Measurements from ENCODE around the gene NPEPL1.
"Not testable (repeated sequence)": the region's sequence is repeated elsewhere in the genome, so short reads cannot be mapped to it uniquely, and the experiment has no call there.

NPEPL1 gene, protein sequence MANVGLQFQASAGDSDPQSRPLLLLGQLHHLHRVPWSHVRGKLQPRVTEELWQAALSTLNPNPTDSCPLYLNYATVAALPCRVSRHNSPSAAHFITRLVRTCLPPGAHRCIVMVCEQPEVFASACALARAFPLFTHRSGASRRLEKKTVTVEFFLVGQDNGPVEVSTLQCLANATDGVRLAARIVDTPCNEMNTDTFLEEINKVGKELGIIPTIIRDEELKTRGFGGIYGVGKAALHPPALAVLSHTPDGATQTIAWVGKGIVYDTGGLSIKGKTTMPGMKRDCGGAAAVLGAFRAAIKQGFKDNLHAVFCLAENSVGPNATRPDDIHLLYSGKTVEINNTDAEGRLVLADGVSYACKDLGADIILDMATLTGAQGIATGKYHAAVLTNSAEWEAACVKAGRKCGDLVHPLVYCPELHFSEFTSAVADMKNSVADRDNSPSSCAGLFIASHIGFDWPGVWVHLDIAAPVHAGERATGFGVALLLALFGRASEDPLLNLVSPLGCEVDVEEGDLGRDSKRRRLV

DNA sequence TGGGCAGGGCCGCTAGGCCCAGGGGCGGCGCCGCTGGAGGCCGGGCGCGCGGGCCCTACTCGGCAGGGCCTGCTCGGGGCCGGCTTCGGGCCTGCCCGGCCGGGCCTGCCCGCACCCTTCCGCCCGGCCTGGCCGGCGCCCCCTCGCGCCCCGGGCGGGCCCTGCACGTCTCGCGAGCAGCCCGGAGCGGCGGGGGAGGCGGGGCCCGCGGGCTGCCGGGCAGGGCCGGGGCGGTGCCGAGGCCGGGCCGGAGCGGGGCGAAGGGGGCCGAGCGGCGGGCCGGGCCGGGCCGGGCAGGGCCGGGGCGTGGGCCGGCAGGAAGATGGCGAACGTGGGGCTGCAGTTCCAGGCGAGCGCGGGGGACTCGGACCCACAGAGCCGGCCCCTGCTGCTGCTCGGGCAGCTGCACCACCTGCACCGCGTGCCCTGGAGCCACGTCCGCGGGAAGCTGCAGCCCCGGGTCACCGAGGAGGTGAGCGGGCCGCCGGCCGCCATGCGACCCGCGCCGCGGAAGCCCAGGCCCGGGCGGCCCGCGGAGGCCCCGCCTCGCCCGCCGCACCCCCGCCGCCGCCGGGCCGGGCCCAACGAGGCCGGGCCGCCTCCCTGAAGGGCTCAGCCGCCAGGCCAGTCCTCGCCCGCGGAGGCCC, at the start of gene NPEPL1:
Gene NPEPL1 (plus strand): TSS at position 222 of the 647 bp plus-strand sequence. CDS start 101 bp downstream, at position 323.
- in situ Hi-C loops (cut with HindIII; ENCODE audit: low sequenced_read_pairs) = no loop called here

DNA sequence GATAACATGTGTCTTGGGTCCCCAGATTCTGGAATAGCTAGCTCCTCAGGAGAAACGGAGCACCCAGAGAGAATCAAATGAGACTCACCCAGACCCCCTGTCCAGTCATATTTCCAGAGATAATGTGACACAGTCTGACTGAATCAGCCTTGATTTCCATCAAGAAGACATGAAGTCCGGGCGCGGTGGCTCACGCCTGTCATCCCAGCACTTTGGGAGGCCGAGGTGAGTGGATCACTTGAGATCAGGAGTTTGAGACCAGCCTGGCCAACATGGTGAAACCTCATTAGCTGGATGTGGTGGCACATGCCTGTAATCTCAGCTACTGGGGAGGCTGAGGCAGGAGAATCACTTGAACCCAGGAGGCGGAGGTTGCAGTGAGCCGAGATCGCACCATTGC, 49.7 kb upstream of the NPEPL1 start:
- in situ Hi-C loops (cut with HindIII; ENCODE audit: low sequenced_read_pairs) = not testable (repeated sequence)

DNA sequence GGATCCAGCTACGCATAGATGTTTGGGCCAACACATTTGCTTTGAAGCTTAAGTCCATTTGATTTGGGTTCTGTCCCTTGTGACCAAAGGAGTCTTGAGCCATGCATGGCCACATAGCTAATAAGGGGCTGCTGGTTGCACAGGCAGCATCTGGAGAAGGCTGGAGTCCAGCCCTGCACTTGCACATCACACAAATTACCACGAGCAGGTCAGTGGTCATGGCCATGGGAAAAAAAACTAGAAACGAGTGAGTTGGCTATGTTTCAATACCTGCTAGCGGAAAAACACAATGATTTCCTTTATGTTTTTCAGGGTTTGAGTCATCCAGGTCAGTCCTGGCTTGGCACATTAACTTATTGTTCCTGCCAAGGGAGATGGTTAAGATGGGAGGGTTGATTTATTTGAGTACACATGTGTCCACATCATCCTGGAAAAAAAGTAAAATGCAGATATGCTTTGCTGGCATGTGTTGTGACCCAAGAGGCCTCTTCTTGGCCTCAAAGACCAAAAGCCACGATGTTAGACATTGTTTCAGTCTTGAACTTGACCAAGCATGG, 47.1 kb upstream of the NPEPL1 start:
- in situ Hi-C loops (cut with HindIII; ENCODE audit: low sequenced_read_pairs) = no loop called here

DNA sequence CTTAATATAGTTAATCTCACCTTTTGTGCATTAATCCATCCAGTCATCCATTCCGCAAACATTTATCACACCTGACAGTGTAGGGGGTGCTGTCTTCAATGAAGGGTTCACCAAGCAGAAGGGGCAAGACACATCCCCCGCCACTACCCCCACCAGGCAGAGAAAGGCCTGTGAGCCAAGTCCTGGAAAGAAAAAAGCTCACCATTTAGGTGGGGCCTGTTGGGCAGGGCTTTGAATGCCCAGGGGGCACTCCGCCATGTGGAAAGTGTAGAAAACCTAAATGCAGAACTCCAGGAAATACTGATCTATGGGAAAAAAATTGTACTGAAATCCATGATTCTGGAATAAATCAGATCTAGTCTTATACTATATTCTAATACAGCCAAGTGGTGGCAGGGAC, 46.3 kb upstream of the NPEPL1 start:
- in situ Hi-C loops (cut with HindIII; ENCODE audit: low sequenced_read_pairs) = no loop called here

DNA sequence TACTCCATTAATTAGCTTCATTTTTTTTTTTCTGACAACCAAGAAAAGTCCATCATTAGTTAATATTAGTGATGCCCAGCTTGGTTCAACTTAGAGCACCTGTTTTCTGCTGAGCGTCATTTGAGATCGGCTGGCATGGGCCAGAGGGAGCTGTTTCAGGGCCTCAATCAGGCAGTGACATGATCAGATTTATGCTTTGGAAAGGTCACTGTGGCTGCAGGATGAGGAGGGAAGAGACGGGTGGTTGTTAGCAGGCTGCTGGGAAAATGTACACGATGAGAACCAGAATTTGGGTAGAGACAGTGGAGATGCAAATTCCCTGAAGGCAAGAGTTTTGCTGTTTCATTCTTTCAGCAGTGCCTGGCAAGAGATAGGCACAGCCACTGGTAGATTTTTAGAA, 45.9 kb upstream of the NPEPL1 start:
- in situ Hi-C loops (cut with HindIII; ENCODE audit: low sequenced_read_pairs) = no loop called here

DNA sequence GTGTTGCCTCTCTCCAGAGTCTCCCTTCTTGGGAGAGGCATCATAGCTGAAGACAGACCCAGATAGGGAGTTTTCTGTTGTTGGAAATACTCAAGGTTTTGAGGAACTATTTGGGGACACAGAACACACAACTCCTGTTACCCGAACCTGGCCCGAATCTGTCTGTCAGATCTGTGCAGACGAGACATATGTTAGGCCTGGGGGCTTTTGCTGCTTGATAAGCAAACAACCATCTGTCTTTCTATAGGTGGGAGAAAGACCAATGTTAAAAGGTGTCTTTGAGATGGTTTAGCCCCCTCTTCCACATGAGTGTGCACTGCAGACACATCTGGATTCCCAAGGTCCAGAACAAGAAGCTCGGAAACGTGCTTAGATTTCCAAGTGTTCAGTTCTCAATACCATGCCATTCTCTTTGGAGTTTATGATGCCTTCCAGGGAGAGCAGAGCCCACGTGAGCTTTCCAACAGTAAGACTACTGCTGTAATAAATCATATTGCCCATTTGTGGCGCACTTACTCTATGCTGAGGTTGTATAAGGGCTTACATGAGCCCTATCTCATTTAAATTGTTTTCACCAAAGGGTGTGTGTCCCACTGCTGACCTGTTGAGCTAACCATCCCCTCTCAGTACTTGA, 45.3 kb upstream of the NPEPL1 start:
- in situ Hi-C loops (cut with HindIII; ENCODE audit: low sequenced_read_pairs) = no loop called here

DNA sequence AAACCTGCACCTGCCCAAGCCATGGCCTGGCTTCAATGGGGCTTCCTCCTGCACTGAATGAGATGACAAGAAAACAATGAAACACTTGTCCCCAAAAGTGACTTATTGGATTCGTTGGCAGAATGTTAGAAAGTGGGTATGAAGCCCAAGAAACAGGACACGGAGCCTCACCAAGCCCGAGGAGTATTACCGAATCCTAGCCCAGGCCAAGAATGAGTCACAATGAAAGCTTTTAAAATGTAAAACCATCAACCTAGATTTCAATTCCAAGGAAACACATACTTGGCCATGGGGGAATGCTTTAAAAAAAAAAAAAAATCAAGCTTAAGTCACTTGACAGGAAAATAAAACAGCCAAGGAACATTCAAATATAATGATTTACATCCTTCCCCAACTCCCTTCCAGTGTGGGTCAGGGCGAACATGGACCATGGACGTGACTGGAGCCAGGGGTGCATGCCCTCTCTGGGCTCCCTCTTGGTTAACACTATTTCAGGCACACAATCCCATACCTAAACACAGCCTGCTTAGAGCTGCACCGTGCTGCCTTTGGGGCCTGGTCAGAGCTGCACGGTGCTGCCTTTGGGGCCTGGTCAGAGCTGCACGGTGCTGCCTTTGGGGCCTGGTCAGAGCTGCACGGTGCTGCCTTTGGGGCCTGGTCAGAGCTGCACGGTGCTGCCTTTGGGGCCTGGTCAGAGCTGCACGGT, 44.7 kb upstream of the NPEPL1 start:
- in situ Hi-C loops (cut with HindIII; ENCODE audit: low sequenced_read_pairs) = no loop called here

DNA sequence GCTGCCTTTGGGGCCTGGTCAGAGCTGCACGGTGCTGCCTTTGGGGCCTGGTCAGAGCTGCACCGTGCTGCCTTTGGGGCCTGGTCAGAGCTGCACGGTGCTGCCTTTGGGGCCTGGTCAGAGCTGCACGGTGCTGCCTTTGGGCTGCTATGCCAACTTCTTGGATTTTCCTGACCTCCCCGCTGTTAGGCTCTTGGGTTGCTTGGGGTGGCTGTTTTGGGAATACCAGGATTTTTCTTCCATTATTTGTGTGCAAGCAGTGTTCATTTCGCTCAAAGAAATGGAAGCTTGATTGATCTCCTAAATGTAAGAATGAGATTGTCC, 44.1 kb upstream of the NPEPL1 start:
- in situ Hi-C loops (cut with HindIII; ENCODE audit: low sequenced_read_pairs) = not testable (repeated sequence)

DNA sequence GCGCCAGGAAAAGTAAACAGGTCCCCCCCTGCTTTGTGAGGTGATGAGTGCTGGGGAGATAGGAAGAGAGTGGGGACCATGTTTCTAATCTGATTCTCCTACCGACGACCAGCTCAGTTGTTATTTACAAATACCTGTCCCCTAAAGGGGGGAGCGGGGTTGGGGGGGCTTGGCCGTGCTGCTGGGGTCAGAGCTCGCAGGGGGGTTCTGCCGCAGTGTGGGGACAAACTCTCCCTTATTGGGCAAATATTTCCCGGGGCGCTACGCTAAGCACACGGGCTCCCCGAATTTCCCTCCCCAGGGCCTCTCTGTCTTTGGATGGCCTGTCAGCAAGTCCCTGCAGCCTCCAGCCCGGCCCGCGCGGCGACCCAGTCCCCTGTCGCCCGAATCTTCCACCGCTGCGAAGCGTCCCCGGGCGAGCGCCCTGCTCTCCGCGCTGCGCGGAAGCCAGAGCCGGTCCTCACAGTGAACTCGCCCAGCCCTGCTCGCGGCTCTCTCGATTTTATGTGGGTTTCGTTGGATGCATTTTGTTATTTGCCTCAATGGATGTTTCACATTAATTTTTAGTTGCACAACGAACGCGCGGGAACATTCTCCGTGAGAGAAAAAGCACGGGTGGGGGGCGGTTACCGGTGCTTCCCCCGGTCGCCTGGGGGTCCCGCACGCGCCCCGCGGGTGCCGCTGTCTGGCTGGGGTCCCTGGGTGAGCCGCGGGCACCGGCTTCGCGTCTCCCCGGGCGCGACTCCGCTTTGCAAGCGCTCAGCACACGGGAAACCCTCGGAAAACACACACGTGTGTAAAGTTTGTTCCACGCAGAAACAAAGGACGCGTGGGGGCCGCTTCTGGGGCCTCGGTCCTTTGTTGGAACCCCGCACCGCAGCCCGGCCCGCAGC, 43.1 kb upstream of the NPEPL1 start:
- in situ Hi-C loops (cut with HindIII; ENCODE audit: low sequenced_read_pairs) = loop anchor here (5.0 to 25.0 kb wide), 2 partner anchors 97 to 412 kb away; partner anchors contain the start of gene ANKRD60

DNA sequence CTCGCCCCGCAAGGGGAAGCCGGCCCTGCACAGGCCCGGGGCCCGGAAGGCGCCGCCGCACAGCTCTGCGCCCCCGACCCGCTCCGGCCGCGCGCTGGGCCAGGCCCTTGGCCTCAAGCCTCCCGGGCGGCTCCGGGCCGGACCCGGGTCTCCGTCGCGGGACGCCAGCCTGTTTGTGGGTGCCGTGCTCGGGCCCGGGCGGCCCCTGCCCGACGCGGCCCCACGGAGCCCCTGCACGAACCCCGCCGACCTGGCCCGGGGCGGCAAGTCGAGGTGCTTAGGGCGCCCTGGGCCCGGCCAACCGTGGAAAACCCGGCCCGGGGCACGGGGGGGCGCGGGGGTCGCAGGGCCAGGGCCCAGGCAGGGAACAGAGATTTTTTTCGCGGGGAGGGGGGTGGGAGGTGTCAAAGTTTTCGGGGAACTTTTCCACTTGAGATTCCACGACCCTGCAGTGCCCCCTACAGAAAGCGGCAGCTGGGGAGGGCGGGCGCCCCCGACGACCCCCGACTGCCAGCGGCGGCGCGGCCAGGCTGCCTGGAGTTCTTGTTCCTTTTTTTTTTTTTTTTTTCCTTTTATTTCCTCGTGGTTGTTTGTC, 42.3 kb upstream of the NPEPL1 start:
- in situ Hi-C loops (cut with HindIII; ENCODE audit: low sequenced_read_pairs) = loop anchor here (5.0 to 25.0 kb wide), 2 partner anchors 98 to 413 kb away; partner anchors contain the start of gene ANKRD60

DNA sequence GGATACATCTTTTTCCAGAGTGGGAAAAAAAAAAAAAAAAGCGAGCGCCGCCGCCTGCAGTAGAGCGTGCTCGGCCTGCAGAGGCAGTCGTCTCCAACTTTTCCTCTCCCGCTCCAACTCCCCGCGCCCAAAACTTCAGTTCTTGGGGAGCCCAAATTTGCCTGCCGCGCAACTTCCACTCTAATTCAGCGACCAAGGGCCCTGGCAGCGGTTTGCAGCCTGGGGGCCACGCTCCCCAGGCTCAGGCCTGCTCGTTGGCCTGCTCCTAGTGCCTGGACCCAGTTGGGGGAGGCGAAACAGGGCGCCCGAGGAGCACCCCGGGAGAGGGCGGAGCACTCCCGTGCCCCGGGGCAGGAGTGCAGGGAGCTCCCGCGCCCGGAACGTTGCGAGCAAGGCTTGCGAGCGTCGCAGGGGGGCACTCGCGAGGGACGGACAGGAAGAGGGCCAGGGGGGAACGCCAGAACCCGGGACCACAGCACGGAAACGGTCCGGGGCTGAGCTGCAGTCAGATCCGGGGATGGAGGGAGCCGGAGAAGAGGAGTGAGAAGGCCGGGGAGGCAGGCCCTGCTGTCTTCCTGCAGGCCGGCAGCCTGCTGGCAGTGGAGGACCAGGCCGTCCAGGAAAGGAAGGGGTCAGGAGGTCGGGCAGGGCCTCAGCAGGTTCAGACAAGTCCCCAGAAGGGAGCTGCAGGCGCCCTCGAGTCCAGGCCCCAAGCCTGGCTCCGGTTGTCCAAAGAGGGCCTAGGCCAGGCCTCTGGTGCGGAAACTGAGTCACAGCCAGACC, 41.6 kb upstream of the NPEPL1 start, which contains the start of gene STX16:
Gene STX16 (plus strand): TSS at position 508 of the 783 bp plus-strand sequence. CDS start 724 bp downstream, outside the sequence.
- in situ Hi-C loops (cut with HindIII; ENCODE audit: low sequenced_read_pairs) = loop anchor here (5.0 to 25.0 kb wide), 2 partner anchors 99 to 414 kb away; partner anchors contain the start of gene ANKRD60

DNA sequence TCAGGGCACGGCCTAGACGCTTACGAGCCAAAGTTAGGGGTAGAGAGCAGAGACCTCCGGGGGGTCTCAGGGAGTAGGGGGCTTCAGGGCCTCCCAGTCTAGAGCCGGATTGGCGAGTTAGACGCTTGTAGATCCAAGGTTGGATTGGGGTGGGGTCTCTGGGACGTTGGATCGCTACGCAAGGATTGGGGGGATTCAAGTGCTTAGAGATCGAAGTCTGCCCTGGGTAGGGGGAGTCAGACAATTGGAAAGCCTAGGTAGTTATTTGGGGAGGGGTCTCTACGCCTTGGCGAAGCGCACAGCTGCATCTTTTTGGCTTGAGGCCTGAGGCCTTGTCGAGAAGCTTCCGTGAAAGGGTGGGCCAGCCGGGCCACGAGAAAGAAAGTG, 41.0 kb upstream of the NPEPL1 start:
- in situ Hi-C loops (cut with HindIII; ENCODE audit: low sequenced_read_pairs) = loop anchor here (5.0 to 25.0 kb wide), 2 partner anchors 99 to 414 kb away; partner anchors contain the start of gene ANKRD60

DNA sequence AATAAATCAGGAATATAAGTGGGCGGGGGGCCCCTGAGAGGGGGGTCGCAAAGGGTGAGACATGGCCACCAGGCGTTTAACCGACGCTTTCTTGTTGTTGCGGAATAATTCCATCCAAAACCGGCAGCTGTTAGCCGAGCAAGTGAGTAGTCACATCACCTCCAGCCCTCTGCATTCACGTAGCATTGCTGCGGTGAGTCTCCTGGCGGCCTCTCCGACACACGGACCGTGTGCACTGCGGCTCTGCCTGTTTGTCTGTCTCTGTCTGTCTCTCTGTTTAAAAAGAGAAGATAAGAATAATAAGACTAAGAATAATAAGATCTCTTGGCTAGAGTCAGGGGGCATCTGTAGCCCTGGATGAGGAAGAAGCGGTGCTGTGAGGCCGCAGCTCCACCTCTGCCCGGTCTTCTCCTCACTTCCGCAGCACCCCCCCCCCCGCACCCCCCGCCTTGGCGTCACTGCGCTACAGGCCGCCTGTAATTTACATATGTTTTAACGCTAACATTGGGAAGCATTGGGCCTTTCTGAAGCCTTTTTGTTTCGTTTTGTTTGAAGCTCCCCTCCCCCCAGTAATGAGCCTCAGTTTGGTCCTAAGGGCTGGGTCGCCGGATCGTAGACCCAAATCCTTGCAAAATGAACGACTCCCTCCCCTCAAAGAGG, 40.5 kb upstream of the NPEPL1 start:
- in situ Hi-C loops (cut with HindIII; ENCODE audit: low sequenced_read_pairs) = loop anchor here (5.0 to 25.0 kb wide), 2 partner anchors 100 to 415 kb away; partner anchors contain the start of gene ANKRD60

DNA sequence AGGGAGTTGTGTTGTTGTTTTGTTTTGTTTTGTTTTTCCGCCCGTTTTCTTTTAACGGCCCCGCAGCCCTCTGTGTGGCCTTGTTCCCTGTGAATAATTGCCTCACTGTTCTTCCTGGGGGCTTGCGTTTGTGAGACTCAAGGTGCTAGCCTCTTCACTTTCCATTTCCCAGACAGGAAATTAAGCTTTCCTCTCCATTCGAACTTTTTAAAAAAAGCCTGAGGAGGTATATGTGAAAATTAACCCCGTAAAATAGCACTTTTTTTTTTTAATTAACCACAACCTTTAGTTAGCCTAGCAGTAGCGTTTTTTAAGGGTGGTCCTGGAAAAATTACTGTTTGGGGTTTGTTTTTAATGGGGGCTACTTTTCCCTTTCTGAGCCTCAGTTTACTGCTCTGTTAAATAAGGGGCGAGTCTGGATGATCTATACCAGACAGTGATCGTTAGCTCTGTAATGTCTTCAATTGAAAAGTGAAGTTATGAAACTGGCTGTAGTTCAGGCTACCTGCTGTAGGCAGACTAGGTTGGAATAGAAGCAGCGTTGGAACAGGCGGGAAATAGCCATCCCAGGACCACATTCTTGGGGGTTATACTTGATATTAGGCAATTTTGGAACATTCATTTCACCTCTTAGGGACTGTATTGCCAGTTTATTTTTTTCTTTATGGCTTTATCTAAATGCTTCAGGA, 39.9 kb upstream of the NPEPL1 start:
- in situ Hi-C loops (cut with HindIII; ENCODE audit: low sequenced_read_pairs) = loop anchor here (5.0 to 25.0 kb wide), 2 partner anchors 100 to 415 kb away; partner anchors contain the start of gene ANKRD60

DNA sequence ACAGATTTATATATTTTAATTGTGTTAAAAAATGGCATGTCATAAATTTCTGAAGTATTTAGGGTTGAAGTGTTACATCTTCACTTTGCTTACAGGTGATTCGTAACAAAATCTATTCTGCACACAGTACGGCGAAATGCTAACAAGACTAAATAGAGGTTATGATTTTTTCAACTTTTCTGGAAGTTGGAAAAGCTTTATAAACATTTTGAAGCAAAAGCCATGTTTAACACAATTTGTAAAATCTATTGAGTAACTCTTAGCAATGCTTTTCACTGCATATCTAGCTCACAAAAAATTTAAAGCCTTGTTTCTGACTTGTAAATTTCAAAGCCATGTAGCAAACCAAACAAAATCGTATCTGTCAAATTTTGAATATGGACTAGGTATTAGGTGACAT, 38.3 kb upstream of the NPEPL1 start:
- in situ Hi-C loops (cut with HindIII; ENCODE audit: low sequenced_read_pairs) = loop anchor here (5.0 to 25.0 kb wide), 2 partner anchors 102 to 417 kb away; partner anchors contain the start of gene ANKRD60

DNA sequence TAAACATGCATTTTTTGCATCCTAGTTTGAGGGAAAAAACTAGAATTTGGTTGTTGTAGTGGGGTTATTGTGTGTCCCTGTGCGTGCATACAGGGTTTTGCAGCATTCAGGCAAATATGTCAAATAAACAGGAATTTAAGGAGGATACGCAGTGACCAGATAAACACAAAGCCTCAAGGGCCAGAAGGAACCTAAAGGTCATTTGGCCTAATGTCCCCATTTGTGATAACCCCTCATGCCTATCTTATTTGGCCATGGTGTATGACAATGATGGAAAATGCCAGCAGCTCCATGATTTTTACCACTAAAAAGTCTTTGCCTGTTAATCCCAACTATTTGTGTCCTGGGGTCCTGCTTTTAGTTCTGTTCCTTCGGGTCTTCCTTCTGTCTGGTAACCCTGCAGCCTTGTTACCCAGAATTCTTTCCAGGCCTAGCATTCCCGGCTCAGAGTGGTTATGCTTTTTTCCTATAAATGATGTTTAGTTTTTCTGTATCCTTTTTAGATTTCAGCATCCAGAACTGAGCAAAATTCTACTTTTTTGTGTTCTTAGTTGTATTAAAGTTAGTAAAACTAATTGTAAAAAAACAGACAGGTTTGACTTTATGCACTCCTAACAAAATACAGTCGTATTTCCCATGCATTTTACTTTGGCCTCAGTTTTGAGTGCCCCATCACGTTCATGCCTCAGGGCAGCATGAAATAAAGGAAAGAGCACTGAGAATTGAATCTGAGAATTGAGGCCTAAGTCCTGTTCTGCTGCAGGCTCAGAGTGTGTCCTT, 37.1 kb upstream of the NPEPL1 start:
- in situ Hi-C loops (cut with HindIII; ENCODE audit: low sequenced_read_pairs) = loop anchor here (25.0 kb wide), 1 partner anchor 418 kb away; the partner anchor contains the start of gene ANKRD60

Measured in endothelial cell of hepatic sinusoid (primary cell).